Thyroid gland (tissue), 4 donors: ENCODE measurements around the gene MAST4.

Experiments
- POLR2A ChIP-seq, 2 donors: fragments of 450-650 bp; IDR thresholded peaks; one replicate each; pipeline ENCODE4 v1.6.1; 2017; ENCODE audit warnings: antibody characterized with exemption in 2 of 2, mild to moderate bottlenecking in 2 of 2, moderate library complexity in 1 of 2
- TF ChIP-seq, protein P1 (sequence below), 6 experiments: fragments of 200-600 bp in 3 of 6; fragments of 450-650 bp in 3 of 6; sonication (generic) in 3 of 6; IDR thresholded peaks; one replicate each; pipeline ENCODE4 v1.5.1; 2016 to 2019; ENCODE audit warnings: antibody characterized with exemption in 6 of 6, mild to moderate bottlenecking in 2 of 6, inconsistent platforms in 1 of 6, moderate library complexity in 1 of 6

DNA sequence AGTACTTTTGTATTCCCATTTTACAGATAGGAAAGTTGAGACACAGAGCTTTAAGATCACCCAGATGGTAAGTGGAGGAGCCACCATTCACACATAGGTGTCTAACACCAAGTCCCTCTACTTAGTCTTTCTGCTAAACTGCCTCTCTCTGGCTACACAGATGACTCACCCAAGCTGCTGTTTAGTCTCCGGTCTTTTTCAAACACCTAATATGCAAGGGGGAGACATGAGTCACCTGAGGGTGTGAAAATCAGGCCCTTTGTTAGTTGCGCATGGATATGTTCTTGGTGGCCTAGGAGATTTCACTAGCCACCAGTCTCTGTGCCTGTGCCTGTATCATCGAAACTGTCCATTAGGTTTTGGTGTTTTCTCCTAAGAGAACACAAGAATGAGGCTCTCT is 117.8 kb downstream of the MAST4 start:
- TF ChIP-seq, protein P1, sequence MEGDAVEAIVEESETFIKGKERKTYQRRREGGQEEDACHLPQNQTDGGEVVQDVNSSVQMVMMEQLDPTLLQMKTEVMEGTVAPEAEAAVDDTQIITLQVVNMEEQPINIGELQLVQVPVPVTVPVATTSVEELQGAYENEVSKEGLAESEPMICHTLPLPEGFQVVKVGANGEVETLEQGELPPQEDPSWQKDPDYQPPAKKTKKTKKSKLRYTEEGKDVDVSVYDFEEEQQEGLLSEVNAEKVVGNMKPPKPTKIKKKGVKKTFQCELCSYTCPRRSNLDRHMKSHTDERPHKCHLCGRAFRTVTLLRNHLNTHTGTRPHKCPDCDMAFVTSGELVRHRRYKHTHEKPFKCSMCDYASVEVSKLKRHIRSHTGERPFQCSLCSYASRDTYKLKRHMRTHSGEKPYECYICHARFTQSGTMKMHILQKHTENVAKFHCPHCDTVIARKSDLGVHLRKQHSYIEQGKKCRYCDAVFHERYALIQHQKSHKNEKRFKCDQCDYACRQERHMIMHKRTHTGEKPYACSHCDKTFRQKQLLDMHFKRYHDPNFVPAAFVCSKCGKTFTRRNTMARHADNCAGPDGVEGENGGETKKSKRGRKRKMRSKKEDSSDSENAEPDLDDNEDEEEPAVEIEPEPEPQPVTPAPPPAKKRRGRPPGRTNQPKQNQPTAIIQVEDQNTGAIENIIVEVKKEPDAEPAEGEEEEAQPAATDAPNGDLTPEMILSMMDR (IDR thresholded peaks at IDR 0.05) = no peak
- TF ChIP-seq POLR2A (IDR thresholded peaks at IDR 0.05) = no peak
